GM10847 (cell line): ENCODE data around the gene RBAK.

Experiments
- POLR2A ChIP-seq: IDR thresholded peaks from 2 replicates; pipeline ENCODE4 v1.6.1; 2011; ENCODE audit not compliant: insufficient read length; ENCODE audit errors: extremely low read depth

The RBAK gene

GRCh38 chr7:5063698-5064097, 18.0 kb downstream of the RBAK start:
- no peak for TF ChIP-seq POLR2A

- no peak for TF ChIP-seq POLR2A
Observed at GRCh38 chr7:5064391-5065106, 18.9 kb downstream of the RBAK start.

- TF ChIP-seq POLR2A = no peak
Observed at GRCh38 chr7:5065107-5065407, 19.4 kb downstream of the RBAK start.

GRCh38 chr7:5068521-5068920, 22.9 kb downstream of the RBAK start:
- TF ChIP-seq POLR2A = no peak

- TF ChIP-seq POLR2A = no peak
Observed at GRCh38 chr7:5070206-5070605, 24.5 kb downstream of the RBAK start.

- TF ChIP-seq POLR2A = no peak
Observed at GRCh38 chr7:5077740-5078139, 32.1 kb downstream of the RBAK start.

GRCh38 chr7:5082806-5083205, 37.1 kb downstream of the RBAK start:
- TF ChIP-seq POLR2A = no peak

GRCh38 chr7:5083311-5083711, 37.7 kb downstream of the RBAK start:
- no peak for TF ChIP-seq POLR2A

GRCh38 chr7:5086256-5086655, 40.6 kb downstream of the RBAK start:
- TF ChIP-seq POLR2A = no peak

- no peak for TF ChIP-seq POLR2A
Observed at GRCh38 chr7:5088906-5089305, 43.2 kb downstream of the RBAK start.

- TF ChIP-seq POLR2A = no peak
Observed at GRCh38 chr7:5093948-5094347, 48.3 kb downstream of the RBAK start.

GRCh38 chr7:5094641-5095040, 49.0 kb downstream of the RBAK start:
- no peak for TF ChIP-seq POLR2A

GRCh38 chr7:5116359-5116758, 70.7 kb downstream of the RBAK start:
- TF ChIP-seq POLR2A = no peak

GRCh38 chr7:5117095-5117970, 71.7 kb downstream of the RBAK start:
- no peak for TF ChIP-seq POLR2A
